Activated gamma-delta T cell (primary cell): ENCODE measurements around the gene TMTC1.

Source experiments
- DNase-seq: peaks from one replicate; lab custom pipeline; 2025; lab: John Stamatoyannopoulos, UW

TMTC1 gene

DNA sequence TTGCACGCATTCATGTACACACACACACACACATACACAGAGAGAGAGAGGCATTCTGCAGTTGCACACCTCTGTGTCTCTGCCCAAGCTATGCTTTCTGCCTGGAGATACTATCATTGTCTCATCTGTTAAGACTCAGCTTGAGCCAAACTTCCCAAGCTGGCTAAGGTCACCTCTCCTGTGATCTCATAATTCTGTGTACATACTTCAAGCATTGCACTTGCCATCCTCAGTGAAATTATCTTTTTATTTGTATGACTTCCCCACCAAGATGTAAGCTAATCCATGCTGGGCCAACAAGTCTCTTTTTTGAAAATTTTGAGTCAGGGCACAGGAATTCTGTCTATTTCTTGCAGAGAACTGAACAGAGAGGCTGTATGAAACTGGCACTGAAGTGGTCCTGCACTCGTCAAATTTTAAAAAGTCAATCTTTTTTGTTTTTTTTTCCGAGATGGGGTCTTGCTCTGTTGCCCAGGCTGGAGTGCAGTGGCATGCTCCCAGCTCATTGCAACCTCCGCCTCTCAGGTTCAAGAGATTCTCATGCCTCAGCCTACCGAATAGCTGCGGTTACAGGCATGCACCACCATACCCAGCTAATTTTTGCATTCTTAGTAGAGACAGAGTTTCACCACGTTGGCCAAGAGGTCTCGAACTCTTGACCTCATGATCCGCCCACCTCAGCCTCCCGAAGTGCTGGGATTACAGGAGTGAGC is 44.3 kb downstream of the TMTC1 start:
- no peak for DNase-seq

DNA sequence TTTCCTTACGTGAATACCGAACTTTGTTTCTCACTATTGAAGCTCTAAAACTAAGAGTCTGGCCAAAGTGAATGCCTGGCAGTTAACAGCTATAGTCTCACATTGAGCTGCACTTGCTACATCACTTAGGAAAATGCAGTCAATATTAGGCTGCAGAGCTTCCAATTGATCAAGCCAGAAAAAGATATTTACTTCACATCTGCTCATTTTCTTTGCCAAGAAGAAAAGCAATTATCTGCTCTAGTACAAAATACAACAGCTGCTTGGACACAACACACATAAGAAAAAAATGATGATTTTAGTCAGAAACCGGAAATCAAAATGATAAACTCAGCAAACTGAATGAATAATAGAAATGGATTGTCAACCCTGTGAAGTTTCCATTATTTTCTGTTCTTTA is 45.4 kb downstream of the TMTC1 start:
- no peak for DNase-seq

- DNase-seq: no peak
Measured at GRCh38 chr12:29737644-29738043, 46.1 kb downstream of the TMTC1 start.

- no peak for DNase-seq
Measured at GRCh38 chr12:29735604-29736003, 48.1 kb downstream of the TMTC1 start.

DNA sequence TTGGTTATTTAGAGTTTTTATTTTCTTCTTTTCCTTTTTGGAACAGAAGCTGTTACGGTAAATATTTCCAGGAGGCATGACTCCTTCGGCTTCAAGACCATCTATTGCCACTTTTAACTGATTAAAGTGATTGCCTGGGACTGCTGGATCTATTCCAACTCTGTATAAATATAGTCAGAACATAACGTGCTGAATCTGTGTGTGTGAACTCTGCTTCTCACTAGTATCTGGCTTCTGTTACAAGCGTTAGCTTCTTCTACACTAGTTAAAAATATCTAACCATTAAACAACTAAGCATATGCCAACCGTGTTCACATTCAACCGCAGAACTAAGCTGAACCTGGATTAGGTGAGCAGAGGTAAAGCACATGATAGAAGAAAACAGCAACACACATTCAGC is 49.0 kb downstream of the TMTC1 start:
- DNase-seq: no peak

GRCh38 chr12:29734305-29734704 is 49.4 kb downstream of the TMTC1 start:
- no peak for DNase-seq

GRCh38 chr12:29733501-29733900 is 50.2 kb downstream of the TMTC1 start:
- no peak for DNase-seq

GRCh38 chr12:29733060-29733459 is 50.7 kb downstream of the TMTC1 start:
- DNase-seq: no peak

DNA sequence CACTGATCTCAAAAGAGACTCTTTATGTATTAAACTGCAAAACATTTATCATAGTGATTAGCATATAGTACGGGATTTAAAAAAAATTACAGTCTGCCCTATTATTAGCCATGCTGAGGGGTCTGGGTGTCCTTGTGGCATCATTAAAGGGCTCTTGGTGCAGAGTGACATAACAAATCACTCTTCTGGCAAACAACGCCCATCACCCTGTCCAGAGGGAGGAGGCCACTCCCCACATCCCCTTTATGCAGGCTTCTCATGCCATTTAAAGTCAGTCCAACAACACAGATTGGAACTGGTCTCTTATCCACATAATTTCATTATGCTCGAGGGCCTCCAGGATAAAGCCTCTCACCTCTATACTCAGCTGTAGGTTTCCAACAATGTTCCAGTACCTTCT is 51.1 kb downstream of the TMTC1 start:
- DNase-seq: no peak

DNA sequence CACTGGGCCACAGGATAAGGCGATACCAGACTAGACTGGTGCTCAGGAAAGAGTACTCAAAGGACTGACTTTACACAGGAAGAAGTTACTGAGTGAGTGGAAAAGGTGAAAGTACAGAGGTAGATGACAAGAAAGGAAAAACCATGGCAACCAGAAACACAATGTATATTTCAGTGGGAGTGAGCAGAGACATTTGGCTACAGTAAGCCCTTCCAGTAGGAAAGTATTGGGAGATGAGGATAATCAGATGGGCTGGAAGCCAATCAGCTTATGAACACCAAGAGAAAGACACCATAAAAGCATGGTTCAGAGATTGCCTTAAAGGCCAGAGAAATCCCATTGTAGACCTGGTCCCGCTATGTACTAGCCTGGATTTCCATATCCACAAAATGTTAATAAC is 51.6 kb downstream of the TMTC1 start:
- DNase-seq: no peak

GRCh38 chr12:29731591-29731990 is 52.2 kb downstream of the TMTC1 start:
- no peak for DNase-seq

DNA sequence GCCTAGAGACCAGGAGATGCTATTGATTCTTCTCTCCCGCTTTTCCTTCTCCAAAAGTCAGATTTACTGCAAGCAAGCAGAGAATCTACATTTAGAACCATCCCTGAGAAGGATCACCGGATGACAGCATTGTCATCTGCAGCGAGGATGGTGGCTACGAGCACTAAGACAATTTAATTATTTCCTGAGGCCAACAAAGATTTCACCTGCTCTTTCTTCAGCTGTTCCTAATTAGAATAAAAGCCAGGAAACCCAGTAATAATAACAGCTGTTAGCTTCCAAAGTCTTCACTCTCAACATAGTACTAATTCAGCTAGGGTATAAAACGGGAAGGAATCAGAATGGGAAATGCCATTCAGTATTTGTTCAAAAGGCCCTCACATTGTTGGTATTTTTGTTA is 53.3 kb downstream of the TMTC1 start:
- DNase-seq: no peak

GRCh38 chr12:29728030-29728429 is 55.7 kb downstream of the TMTC1 start:
- DNase-seq: no peak

DNA sequence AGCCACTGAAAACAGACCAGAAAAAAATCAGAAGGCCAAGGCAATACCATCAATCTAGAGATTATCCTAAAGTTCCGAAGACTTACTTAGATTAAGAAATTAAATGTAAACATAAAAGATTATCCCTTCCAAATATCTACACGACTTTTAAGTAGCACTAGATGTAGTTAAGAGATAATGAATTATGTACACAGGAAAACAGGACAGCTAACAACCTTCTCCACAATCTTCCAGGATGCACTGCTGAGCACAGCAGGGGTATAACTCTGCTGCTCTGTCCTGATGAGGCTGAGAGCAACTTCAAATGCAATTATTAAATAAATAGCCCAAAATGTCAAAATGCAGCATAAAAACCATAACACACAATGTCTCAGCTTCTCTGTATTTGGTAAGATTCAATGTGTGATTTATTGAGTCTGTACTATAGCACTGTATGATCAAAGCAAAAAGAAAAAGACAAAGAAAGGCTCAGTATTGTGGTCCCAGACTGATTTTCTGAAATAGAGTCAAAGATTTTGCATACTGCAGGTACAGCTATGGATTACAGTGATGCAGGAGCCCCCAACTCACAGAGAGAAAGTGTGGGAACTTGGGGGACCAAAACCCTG is 56.9 kb downstream of the TMTC1 start:
- no peak for DNase-seq

GRCh38 chr12:29726321-29726692 is 57.4 kb downstream of the TMTC1 start:
- DNase-seq: no peak

GRCh38 chr12:29725587-29726320 is 58.0 kb downstream of the TMTC1 start:
- DNase-seq: no peak

DNA sequence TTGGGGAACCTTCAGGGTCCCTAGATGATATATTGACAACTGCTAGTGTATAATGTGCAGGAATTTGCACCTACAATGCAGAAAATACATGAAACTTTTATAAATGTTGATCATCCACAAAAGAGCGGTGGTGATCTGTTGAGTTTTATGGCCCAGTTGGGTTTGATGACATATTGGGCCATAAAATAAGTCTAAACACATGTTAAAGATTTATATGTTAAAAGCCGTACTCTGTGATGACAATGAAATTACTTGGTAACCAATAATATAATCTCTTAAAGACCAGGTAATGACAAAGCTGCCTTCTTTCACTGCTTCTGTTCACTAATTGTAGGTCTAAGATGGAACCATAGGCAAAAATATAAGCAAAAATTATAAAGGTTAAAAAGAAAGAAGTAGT is 61.6 kb downstream of the TMTC1 start:
- no peak for DNase-seq

GRCh38 chr12:29719381-29719780 is 64.4 kb downstream of the TMTC1 start:
- no peak for DNase-seq

- no peak for DNase-seq
Measured at GRCh38 chr12:29717540-29718100, 66.1 kb downstream of the TMTC1 start.

- DNase-seq: no peak
Measured at GRCh38 chr12:29714966-29715365, 68.8 kb downstream of the TMTC1 start.

DNA sequence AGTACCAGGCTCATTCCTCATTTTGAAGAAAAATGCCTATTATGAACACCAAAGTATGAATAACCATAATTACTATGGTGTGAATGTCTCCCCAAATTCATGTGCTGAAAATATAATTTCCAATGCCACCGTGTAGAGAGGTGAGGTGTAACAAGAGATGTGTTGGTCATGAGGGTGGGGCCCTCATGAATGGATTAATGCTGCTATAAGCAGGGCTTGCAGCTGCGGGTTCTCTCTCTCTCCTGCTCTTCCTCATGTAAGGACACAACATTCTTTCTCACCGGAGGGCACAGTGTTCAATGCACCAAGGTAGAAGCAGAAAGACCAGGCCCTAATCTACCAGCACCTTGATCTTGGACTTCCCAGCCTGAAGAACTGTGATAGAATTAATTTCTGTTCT is 70.0 kb downstream of the TMTC1 start:
- DNase-seq: no peak

DNA sequence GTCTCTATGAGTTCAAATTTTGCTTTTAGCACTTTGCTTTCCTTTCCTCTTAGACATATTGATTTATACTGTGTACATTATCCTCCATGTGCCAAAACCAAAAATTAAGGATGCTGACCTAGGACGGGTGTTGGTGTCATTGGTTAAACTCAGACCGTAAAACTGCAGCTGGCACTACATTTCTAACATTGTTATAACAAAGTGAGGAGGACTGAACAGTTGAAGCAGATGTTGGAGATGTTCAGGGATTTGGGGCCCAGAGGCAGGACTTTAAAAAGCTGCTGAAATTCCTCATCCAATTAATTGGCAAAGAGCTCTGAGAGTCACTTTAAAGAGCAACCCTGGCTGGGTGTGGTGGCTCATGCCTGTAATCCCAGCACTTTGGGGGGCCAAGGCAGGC is 72.4 kb downstream of the TMTC1 start:
- DNase-seq: no peak

- DNase-seq: no peak
Measured at GRCh38 chr12:29710104-29710503, 73.6 kb downstream of the TMTC1 start.
